ENCODE measurements around the gene FAM219B. TPM values are rescaled to one million over a fixed set of nuclear protein-coding genes. Genes with fewer than 3 reads are reported as not detected.

Gene FAM219B
- total and polyA plus RNA-seq, 2 of the 4 experiments (the other 2 are of a cell fraction), result 24.9 to 48.7 TPM

DNA sequence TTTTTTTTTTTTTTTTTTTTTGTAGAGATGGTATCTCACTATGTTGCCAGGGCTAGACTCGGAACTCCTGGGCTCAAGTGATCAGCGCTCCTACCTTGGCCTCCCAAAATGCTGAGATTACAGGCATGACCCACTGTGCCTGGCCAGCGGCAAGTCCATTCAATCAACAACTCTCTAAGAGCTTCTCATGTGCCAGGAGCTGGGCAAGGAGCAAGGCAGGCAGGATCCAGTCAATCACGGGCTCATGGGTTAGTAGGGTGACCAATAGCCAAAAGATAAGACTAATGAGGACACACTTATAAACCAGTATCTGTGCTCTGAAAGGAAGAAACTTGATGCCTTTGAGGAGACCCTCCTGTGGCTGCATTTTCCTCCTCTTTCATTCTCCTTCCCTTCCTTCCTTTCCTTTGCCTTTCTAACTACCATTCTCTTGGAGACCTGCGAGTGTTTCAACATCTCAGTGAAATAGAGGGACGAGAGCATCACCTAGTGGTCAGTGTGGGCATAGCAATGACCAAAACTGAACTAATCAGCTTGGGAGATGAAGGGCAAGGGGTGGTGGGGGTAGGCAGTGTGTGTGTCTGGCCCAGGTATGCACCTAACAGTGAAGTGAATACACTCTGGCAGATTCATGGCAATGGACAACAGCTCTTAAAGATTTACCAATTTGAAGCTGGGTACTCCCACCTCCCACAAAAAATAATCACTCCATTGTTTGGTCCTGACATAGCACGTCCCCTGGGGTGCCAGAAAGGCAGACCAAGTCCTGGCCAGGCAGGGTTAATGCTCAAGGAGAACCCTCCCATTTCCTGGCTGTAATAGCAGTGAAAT, 43.6 kb upstream of the FAM219B start (continued):
- TF ChIP-seq MAZ (IDR thresholded peaks at IDR 0.05; ENCODE audit: borderline replicate concordance, low read depth, low read length) (peak; percentile 44; the same call in 1 of the 2 replicates), RFX5 (IDR thresholded peaks at IDR 0.05; ENCODE audit: low read depth, low read length) (0 out of 2 replicates have a peak, but pooled peaks have one; percentile 15)

DNA sequence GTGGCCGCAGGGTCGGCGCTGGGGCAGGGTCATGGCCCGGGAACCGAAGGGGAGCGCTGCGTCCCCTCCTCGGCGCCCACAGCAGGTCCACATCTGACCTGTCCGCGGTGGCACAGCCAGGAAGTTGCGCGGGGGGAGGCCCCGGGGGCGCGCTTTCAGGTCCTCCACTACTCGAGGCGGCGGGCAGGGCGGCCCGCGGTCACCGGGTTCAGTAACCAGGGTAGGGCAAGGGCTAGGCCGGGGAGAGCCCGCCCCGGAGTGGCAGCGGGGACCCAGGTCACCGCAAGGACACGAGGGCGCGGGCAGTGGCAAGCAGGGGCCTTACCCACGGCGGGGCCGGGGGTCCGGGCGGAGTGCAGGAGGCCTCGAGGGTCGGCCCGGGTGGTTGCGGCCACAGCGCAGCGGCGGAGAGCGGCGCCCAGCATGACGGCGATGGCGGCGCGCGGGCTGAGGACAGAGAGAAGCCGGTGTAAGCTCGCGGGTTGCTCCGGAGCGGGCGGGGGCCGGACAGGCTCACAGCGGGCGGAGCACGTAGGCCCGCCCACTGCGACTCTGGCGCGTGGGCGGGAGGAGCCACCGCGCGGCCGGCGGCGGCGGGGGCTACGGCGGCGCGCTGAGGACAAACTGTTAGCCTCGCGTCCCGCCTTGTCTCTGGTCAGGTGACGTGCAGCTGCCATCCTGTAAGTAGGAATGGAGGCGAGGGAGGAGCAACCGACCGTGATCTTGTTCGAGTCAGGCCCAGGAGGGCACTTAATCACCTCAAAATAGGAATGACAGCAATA, 31.1 kb upstream of the FAM219B start, which contains the start of gene COX5A:
COX5A (minus strand) TSS at position 484 of the 782 bp plus-strand sequence; CDS start at position 425, 59 bp downstream.
- no peaks in the 10 kb centered on the region for H3K4me1 ChIP-seq (ENCODE audit: control insufficient read depth, insufficient read depth, low read length)
- in situ Hi-C loops (cut with MboI; ENCODE audit: low sequenced_read_pairs), result no loop called here
- H4K8ac ChIP-seq (ENCODE audit: low read depth in 2 of 2, low read length in 2 of 2), result peak within 1 kb of the TSS; percentile 89 to 99
- peak within 1 kb of the TSS; percentile 93 for H2AFZ ChIP-seq (replicated peaks; ENCODE audit: low read length, poor library complexity)
- peaks cover 7% of the 10 kb centered on the region; the same call in 1 of the 2 replicates for H3K9me1 ChIP-seq (ENCODE audit: insufficient read depth, low read length)
- H3K56ac ChIP-seq (ENCODE audit: extremely low read depth, insufficient read depth, low read length), result peak within 1 kb of the TSS; percentile 60
- ATAC-seq (ENCODE audit: low read depth) (peak; percentile 99), DNase-seq (peak; percentile 96)
- WGBS, 2 experiments (ENCODE audit: extremely low coverage in 2 of 2, insufficient read length in 1 of 2), result 0% methylated on average over 32 of the region's 85 CpGs; no CpG with 5 or more reads in 1 of the 2 experiments
- H4K91ac ChIP-seq (ENCODE audit: insufficient read depth, low read depth, low read length), result peak within 1 kb of the TSS; percentile 17; the same call in 1 of the 2 replicates
- H4K20me1 ChIP-seq (ENCODE audit: insufficient read depth, low read length), result peaks cover 6% of the 10 kb centered on the region; the same call in 1 of the 2 replicates
- H3K79me1 ChIP-seq (ENCODE audit: low read depth in 1 of 2, low read length in 2 of 2), result peaks cover 2 to 33% of the 10 kb centered on the region in 2 experiments; a peak in 3 of 4 replicates
- peak within 1 kb of the TSS; percentile 31 for H2BK5ac ChIP-seq (ENCODE audit: low read depth, low read length, poor library complexity, severe bottlenecking)
- peak within 1 kb of the TSS; percentile 35 for H2AK5ac ChIP-seq (ENCODE audit: low read depth, low read length)
- peak within 1 kb of the TSS; percentile 72 for H3K9ac ChIP-seq (ENCODE audit: low read depth, low read length)
- H3K27me3 ChIP-seq (ENCODE audit: control insufficient read depth, insufficient read depth, low read length), result peaks cover 8% of the 10 kb centered on the region
- H3K18ac ChIP-seq (ENCODE audit: low read depth, low read length), result no peak within 1 kb of the TSS; the same call in 1 of the 2 replicates
- intact Hi-C loops (cut with micrococcal nuclease), result no loop called here
- no TSS peak for BruUV-seq (replicated peaks)
- H4K5ac ChIP-seq (ENCODE audit: low read depth, low read length), result peak within 1 kb of the TSS; percentile 42
- H3K36me3 ChIP-seq (ENCODE audit: control insufficient read depth, insufficient read depth, low read length), result no peaks in the 10 kb centered on the region
- no peak within 1 kb of the TSS for H2BK15ac ChIP-seq (ENCODE audit: low read depth, low read length)
- H2BK20ac ChIP-seq (ENCODE audit: low read depth, low read length), result no peak within 1 kb of the TSS
- H3K4me3 ChIP-seq (ENCODE audit: insufficient read depth, low read depth, low read length), result peak within 1 kb of the TSS; percentile 89
- peak within 1 kb of the TSS; percentile 97 for H2AK9ac ChIP-seq (replicated peaks; ENCODE audit: low read depth, low read length, poor library complexity)
- peak within 1 kb of the TSS; percentile 21 for H3K14ac ChIP-seq (replicated peaks; ENCODE audit: low read depth, low read length)
- no peak within 1 kb of the TSS for H2BK120ac ChIP-seq (ENCODE audit: low read depth, low read length)
- ChIA-PET POLR2A (ENCODE audit: unreplicated experiment) (interaction anchor here (1.1 kb wide), 1 partner anchor 65 kb away, joined by 4 read pairs; the partner anchor contains the start of gene SCAMP2), CTCF (interaction anchor here (1.4 to 1.6 kb wide), 2 partner anchors 17 to 36 kb away, joined by 3 read pairs; no protein-coding TSS in a partner anchor)
- H3K9me3 ChIP-seq (ENCODE audit: control insufficient read depth, insufficient read depth, low read length), result no peaks in the 10 kb centered on the region
- H3K4ac ChIP-seq (ENCODE audit: low read depth, low read length), result peak within 1 kb of the TSS; percentile 69
- peak within 1 kb of the TSS; percentile 99 for H3K4me2 ChIP-seq (ENCODE audit: low read depth, low read length)
- peak within 1 kb of the TSS; percentile 56 for H3K27ac ChIP-seq (ENCODE audit: insufficient read depth, low read length)
- dilution Hi-C loops (cut with HindIII; ENCODE audit: low sequenced_read_pairs, unreplicated experiment), result no loop called here
- peak within 1 kb of the TSS; percentile 48; the same call in 1 of the 2 replicates for H3K23ac ChIP-seq (ENCODE audit: low read depth, low read length)
- no peak for TF ChIP-seq ELK1 (IDR thresholded peaks at IDR 0.05; ENCODE audit: borderline replicate concordance, low read depth, low read length)
- no peak for TF ChIP-seq MAFK (IDR thresholded peaks at IDR 0.05; ENCODE audit: low read depth, low read length)
- no peak for TF ChIP-seq CEBPB (IDR thresholded peaks at IDR 0.05; ENCODE audit: low read depth, low read length)
- no peak for TF ChIP-seq FOS (IDR thresholded peaks at IDR 0.05; ENCODE audit: low read depth, low read length)
- peak; percentile 91 for TF ChIP-seq POLR2A (IDR thresholded peaks at IDR 0.05; ENCODE audit: low read depth, low read length)
- no peak for TF ChIP-seq RCOR1 (IDR thresholded peaks at IDR 0.05; ENCODE audit: insufficient replicate concordance, low read length)
- TF ChIP-seq BHLHE40 (IDR thresholded peaks at IDR 0.05; ENCODE audit: low read depth, low read length), result peak; percentile 81
- TF ChIP-seq, protein P1, sequence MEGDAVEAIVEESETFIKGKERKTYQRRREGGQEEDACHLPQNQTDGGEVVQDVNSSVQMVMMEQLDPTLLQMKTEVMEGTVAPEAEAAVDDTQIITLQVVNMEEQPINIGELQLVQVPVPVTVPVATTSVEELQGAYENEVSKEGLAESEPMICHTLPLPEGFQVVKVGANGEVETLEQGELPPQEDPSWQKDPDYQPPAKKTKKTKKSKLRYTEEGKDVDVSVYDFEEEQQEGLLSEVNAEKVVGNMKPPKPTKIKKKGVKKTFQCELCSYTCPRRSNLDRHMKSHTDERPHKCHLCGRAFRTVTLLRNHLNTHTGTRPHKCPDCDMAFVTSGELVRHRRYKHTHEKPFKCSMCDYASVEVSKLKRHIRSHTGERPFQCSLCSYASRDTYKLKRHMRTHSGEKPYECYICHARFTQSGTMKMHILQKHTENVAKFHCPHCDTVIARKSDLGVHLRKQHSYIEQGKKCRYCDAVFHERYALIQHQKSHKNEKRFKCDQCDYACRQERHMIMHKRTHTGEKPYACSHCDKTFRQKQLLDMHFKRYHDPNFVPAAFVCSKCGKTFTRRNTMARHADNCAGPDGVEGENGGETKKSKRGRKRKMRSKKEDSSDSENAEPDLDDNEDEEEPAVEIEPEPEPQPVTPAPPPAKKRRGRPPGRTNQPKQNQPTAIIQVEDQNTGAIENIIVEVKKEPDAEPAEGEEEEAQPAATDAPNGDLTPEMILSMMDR (conservative IDR thresholded peaks at IDR 0.05; ENCODE audit: low read depth, low read length), result no peak
- peak; percentile 98 for TF ChIP-seq MAZ (IDR thresholded peaks at IDR 0.05; ENCODE audit: borderline replicate concordance, low read depth, low read length)
